ENCODE measurements around the gene AQP12B. TPM values are rescaled to one million over a fixed set of nuclear protein-coding genes. Genes with fewer than 3 reads are reported as not detected.

Gene AQP12B
- total RNA-seq, 1 donor from 2014 or later, result not detected

DNA sequence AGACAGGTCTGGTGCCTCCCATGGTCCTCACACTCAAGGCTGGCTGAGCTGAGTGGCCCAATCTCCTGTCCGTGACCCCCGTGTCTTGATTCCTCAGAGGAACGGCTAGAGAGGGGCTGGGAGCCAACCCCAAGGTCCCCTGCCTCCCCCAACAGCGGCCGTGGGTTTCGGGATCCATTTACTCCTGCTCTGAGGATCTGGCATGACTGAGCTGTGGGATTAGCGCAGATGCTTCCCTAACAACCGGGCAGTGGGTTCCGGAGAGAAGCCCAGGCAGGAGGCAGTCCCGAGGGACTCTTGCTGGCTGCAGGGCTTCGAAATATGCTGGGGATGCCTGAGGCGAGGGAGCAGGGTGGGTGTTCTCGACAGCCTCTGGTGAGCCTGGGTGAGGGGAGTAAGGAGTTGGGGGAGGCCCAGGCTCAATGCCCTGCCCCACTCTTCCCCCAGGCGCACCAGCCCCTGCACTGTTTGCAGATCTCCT, 38.5 kb downstream of the AQP12B start:
- DNase-seq, result no peak
- intact Hi-C loops (cut with micrococcal nuclease), result no loop called here
- ChIA-PET POLR2A (no interaction called here), CTCF (no interaction called here)
- Mint-ChIP-seq H3K4me3 (no peak overlapping the region), H3K27ac (no peak overlapping the region), H3K27me3 (peaks cover 16% of the 10 kb centered on the region), H3K4me1 (no peaks in the 10 kb centered on the region), H3K36me3 (ENCODE audit: low read depth) (no peaks in the 10 kb centered on the region), H3K9me3 (no peaks in the 10 kb centered on the region)
- TF ChIP-seq, protein P1, sequence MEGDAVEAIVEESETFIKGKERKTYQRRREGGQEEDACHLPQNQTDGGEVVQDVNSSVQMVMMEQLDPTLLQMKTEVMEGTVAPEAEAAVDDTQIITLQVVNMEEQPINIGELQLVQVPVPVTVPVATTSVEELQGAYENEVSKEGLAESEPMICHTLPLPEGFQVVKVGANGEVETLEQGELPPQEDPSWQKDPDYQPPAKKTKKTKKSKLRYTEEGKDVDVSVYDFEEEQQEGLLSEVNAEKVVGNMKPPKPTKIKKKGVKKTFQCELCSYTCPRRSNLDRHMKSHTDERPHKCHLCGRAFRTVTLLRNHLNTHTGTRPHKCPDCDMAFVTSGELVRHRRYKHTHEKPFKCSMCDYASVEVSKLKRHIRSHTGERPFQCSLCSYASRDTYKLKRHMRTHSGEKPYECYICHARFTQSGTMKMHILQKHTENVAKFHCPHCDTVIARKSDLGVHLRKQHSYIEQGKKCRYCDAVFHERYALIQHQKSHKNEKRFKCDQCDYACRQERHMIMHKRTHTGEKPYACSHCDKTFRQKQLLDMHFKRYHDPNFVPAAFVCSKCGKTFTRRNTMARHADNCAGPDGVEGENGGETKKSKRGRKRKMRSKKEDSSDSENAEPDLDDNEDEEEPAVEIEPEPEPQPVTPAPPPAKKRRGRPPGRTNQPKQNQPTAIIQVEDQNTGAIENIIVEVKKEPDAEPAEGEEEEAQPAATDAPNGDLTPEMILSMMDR (IDR thresholded peaks at IDR 0.05), result no peak
- ATAC-seq (ENCODE audit: low read depth), result no peak

DNA sequence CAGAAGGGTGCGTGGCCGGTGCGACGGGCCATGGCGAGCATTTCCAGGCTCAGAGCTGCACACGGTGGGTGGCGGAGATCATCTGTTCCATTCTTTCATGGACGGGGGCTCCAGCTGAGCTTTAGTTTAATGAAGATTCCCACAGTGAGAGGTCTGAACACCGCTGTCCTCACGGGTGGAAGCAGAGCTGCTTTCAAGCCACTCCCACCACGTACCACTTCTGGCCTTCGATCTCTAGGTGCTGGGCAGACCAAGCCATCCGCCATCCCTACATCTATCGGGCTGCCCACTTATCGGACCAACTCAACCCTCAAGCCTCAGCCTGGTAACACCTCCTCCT, 38.9 kb downstream of the AQP12B start:
- ChIA-PET CTCF (no interaction called here), POLR2A (no interaction called here)
- H3K27ac Mint-ChIP-seq, result no peak overlapping the region
- H3K27me3 Mint-ChIP-seq, result peaks cover 11% of the 10 kb centered on the region
- no peaks in the 10 kb centered on the region for H3K4me1 Mint-ChIP-seq
- no peaks in the 10 kb centered on the region for H3K9me3 Mint-ChIP-seq
- ATAC-seq (ENCODE audit: low read depth) (no peak), DNase-seq (no peak)
- TF ChIP-seq, protein P1 (IDR thresholded peaks at IDR 0.05), result no peak
- no peak overlapping the region for H3K4me3 Mint-ChIP-seq
- no peaks in the 10 kb centered on the region for H3K36me3 Mint-ChIP-seq (ENCODE audit: low read depth)
- intact Hi-C loops (cut with micrococcal nuclease), result no loop called here

GRCh38 chr2:240643093-240643810, 39.4 kb downstream of the AQP12B start:
- DNase-seq (no peak), ATAC-seq (ENCODE audit: low read depth) (no peak)
- H3K36me3 Mint-ChIP-seq (ENCODE audit: low read depth), result no peaks in the 10 kb centered on the region
- TF ChIP-seq, protein P1 (IDR thresholded peaks at IDR 0.05), result no peak
- no peak overlapping the region for H3K4me3 Mint-ChIP-seq
- POLR2A ChIA-PET, result no interaction called here
- no peak overlapping the region for H3K27ac Mint-ChIP-seq
- peaks cover 7% of the 10 kb centered on the region for H3K27me3 Mint-ChIP-seq
- intact Hi-C loops (cut with micrococcal nuclease), result no loop called here
- H3K4me1 Mint-ChIP-seq, result no peaks in the 10 kb centered on the region
- CTCF ChIA-PET, result no interaction called here
- H3K9me3 Mint-ChIP-seq, result no peaks in the 10 kb centered on the region

DNA sequence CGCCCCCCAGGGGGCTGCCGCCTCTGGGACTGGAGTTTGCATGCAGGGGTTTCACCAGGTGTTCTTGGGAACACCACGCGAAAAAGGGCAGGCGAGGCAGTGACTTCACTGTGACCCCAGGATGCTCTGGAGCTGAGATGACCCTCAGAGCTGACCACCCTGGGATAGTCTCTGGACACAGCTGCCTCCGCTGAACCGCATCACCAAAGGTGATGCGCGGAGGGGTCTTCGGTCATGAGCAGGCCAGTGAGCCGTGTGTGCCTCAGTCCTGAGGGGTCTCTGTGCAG, 39.9 kb downstream of the AQP12B start:
- intact Hi-C loops (cut with micrococcal nuclease), result no loop called here
- H3K9me3 Mint-ChIP-seq, result no peaks in the 10 kb centered on the region
- peaks cover 4% of the 10 kb centered on the region for H3K27me3 Mint-ChIP-seq
- DNase-seq, result no peak
- ChIA-PET POLR2A (no interaction called here), CTCF (no interaction called here)
- no peaks in the 10 kb centered on the region for H3K4me1 Mint-ChIP-seq
- no peak overlapping the region for H3K27ac Mint-ChIP-seq
- TF ChIP-seq, protein P1 (IDR thresholded peaks at IDR 0.05), result no peak
- no peak for ATAC-seq (ENCODE audit: low read depth)
- no peak overlapping the region for H3K4me3 Mint-ChIP-seq
- H3K36me3 Mint-ChIP-seq (ENCODE audit: low read depth), result no peaks in the 10 kb centered on the region

GRCh38 chr2:240642061-240642805, 40.5 kb downstream of the AQP12B start:
- no peak for DNase-seq
- CTCF ChIA-PET, result no interaction called here
- intact Hi-C loops (cut with micrococcal nuclease), result no loop called here

More at GRCh38 chr2:240642061-240642805, 40.5 kb downstream of the AQP12B start:
- Mint-ChIP-seq H3K27me3 (no peaks in the 10 kb centered on the region), H3K4me1 (no peaks in the 10 kb centered on the region), H3K9me3 (no peaks in the 10 kb centered on the region), H3K4me3 (no peak overlapping the region), H3K36me3 (ENCODE audit: low read depth) (no peaks in the 10 kb centered on the region), H3K27ac (no peak overlapping the region)
- TF ChIP-seq, protein P1 (IDR thresholded peaks at IDR 0.05), result no peak
- POLR2A ChIA-PET, result no interaction called here
- ATAC-seq (ENCODE audit: low read depth), result no peak
